ENCODE results near the gene WDR37.

GRCh38 chr10:1171182-1171581 is 115.0 kb downstream of the WDR37 start:
- TF ChIP-seq YY1 (IDR thresholded peaks at IDR 0.05; ENCODE audit: insufficient read depth, insufficient read length) (no peak), ZNF274 (IDR thresholded peaks at IDR 0.05; ENCODE audit: low read depth, low read length) (no peak), SUZ12 (IDR thresholded peaks at IDR 0.05; ENCODE audit: extremely low read depth, insufficient read depth, insufficient read length) (no peak)

All from NT2/D1 (cell line).